Inflammatory macrophage treated with lipopolysaccharide for 4 hours (primary cell): ENCODE measurements around the gene APBA2.

Experiments
- DNase-seq: peaks from one replicate; pipeline ENCODE4 v3.0.0-alpha.2; 2020

The APBA2 gene

GRCh38 chr15:28942046-28942445 lies 56.3 kb downstream of the APBA2 start:
- no peak for DNase-seq

- DNase-seq = no peak
Measured at GRCh38 chr15:28942571-28942970, 56.8 kb downstream of the APBA2 start.

GRCh38 chr15:28943146-28943545 lies 57.4 kb downstream of the APBA2 start:
- no peak for DNase-seq

- DNase-seq = no peak
Measured at GRCh38 chr15:28943611-28944230, 57.9 kb downstream of the APBA2 start.

- no peak for DNase-seq
Measured at GRCh38 chr15:28944286-28944685, 58.5 kb downstream of the APBA2 start.

GRCh38 chr15:28944696-28945300 lies 59.0 kb downstream of the APBA2 start:
- DNase-seq = no peak

GRCh38 chr15:28945626-28946230 lies 60.0 kb downstream of the APBA2 start:
- DNase-seq = no peak

GRCh38 chr15:28946803-28947202 lies 61.0 kb downstream of the APBA2 start:
- no peak for DNase-seq

GRCh38 chr15:28947221-28947674 lies 61.5 kb downstream of the APBA2 start:
- no peak for DNase-seq

- DNase-seq = no peak
Measured at GRCh38 chr15:28948036-28948435, 62.3 kb downstream of the APBA2 start.

GRCh38 chr15:28950916-28951315 lies 65.1 kb downstream of the APBA2 start:
- DNase-seq = no peak

- no peak for DNase-seq
Measured at GRCh38 chr15:28952666-28953491, 67.1 kb downstream of the APBA2 start.

GRCh38 chr15:28953573-28954195 lies 67.9 kb downstream of the APBA2 start:
- no peak for DNase-seq

- DNase-seq = no peak
Measured at GRCh38 chr15:28954466-28955159, 68.8 kb downstream of the APBA2 start.

- DNase-seq = no peak
Measured at GRCh38 chr15:28955160-28955992, 69.6 kb downstream of the APBA2 start.

GRCh38 chr15:28955993-28956421 lies 70.2 kb downstream of the APBA2 start:
- no peak for DNase-seq

- DNase-seq = no peak
Measured at GRCh38 chr15:28956491-28956890, 70.7 kb downstream of the APBA2 start.

GRCh38 chr15:28957606-28958498 lies 72.1 kb downstream of the APBA2 start:
- no peak for DNase-seq

GRCh38 chr15:28959326-28959725 lies 73.6 kb downstream of the APBA2 start:
- DNase-seq = no peak

GRCh38 chr15:28960979-28961378 lies 75.2 kb downstream of the APBA2 start:
- no peak for DNase-seq
